Measurements from ENCODE around the gene IGF2BP3.

IGF2BP3 gene

GRCh38 chr7:23472046-23472445 lies 1.8 kb upstream of the IGF2BP3 start:
- no peak for DNase-seq (ENCODE audit: low spot score)

GRCh38 chr7:23471106-23471859 lies 992 bp upstream of the IGF2BP3 start:
- no peak for DNase-seq (ENCODE audit: low spot score)

GRCh38 chr7:23469961-23470250 lies 385 bp downstream of the IGF2BP3 start:
- DNase-seq (ENCODE audit: low spot score) = no peak

GRCh38 chr7:23469150-23469960 lies 936 bp downstream of the IGF2BP3 start:
- no peak for DNase-seq (ENCODE audit: low spot score)

GRCh38 chr7:23468526-23469149 lies 1.7 kb downstream of the IGF2BP3 start:
- DNase-seq (ENCODE audit: low spot score) = no peak

GRCh38 chr7:23467806-23468525 lies 2.3 kb downstream of the IGF2BP3 start:
- no peak for DNase-seq (ENCODE audit: low spot score)

GRCh38 chr7:23467291-23467805 lies 2.9 kb downstream of the IGF2BP3 start:
- DNase-seq (ENCODE audit: low spot score) = no peak

GRCh38 chr7:23462846-23463245 lies 7.4 kb downstream of the IGF2BP3 start:
- no peak for DNase-seq (ENCODE audit: low spot score)

- DNase-seq (ENCODE audit: low spot score) = no peak
These were observed 12.2 kb downstream of the IGF2BP3 start for GRCh38 chr7:23458044-23458443.

GRCh38 chr7:23456093-23456492 lies 14.2 kb downstream of the IGF2BP3 start:
- no peak for DNase-seq (ENCODE audit: low spot score)

- no peak for DNase-seq (ENCODE audit: low spot score)
These were observed 15.3 kb downstream of the IGF2BP3 start for GRCh38 chr7:23454881-23455526.

- no peak for DNase-seq (ENCODE audit: low spot score)
These were observed 19.8 kb downstream of the IGF2BP3 start for GRCh38 chr7:23450518-23450917.

- DNase-seq (ENCODE audit: low spot score) = no peak
These were observed 20.4 kb downstream of the IGF2BP3 start for GRCh38 chr7:23449941-23450340.

- DNase-seq (ENCODE audit: low spot score) = no peak
These were observed 25.0 kb downstream of the IGF2BP3 start for GRCh38 chr7:23445326-23445725.

GRCh38 chr7:23443974-23444373 lies 26.3 kb downstream of the IGF2BP3 start:
- DNase-seq (ENCODE audit: low spot score) = no peak

GRCh38 chr7:23438171-23438570 lies 32.1 kb downstream of the IGF2BP3 start:
- DNase-seq (ENCODE audit: low spot score) = no peak

- no peak for DNase-seq (ENCODE audit: low spot score)
These were observed 36.0 kb downstream of the IGF2BP3 start for GRCh38 chr7:23434147-23434917.

GRCh38 chr7:23431702-23432199 lies 38.5 kb downstream of the IGF2BP3 start:
- no peak for DNase-seq (ENCODE audit: low spot score)

- no peak for DNase-seq (ENCODE audit: low spot score)
These were observed 39.4 kb downstream of the IGF2BP3 start for GRCh38 chr7:23430893-23431259.

GRCh38 chr7:23426876-23427275 lies 43.4 kb downstream of the IGF2BP3 start:
- DNase-seq (ENCODE audit: low spot score) = no peak

GRCh38 chr7:23422909-23423308 lies 47.4 kb downstream of the IGF2BP3 start:
- DNase-seq (ENCODE audit: low spot score) = no peak
